Measurements from ENCODE around the gene DNAH10. TPM values are rescaled to one million over a fixed set of nuclear protein-coding genes. Genes with fewer than 3 reads are reported as not detected.

Gene DNAH10
- total and polyA plus RNA-seq, 2 of the 13 experiments (the other 11 are each of a cell fraction or from before 2014, with no cell fraction given), result 0.01 to 0.02 TPM

GRCh38 chr12:123879101-123879500 lies 117.0 kb downstream of the DNAH10 start (continued):
- TF ChIP-seq, protein P1, sequence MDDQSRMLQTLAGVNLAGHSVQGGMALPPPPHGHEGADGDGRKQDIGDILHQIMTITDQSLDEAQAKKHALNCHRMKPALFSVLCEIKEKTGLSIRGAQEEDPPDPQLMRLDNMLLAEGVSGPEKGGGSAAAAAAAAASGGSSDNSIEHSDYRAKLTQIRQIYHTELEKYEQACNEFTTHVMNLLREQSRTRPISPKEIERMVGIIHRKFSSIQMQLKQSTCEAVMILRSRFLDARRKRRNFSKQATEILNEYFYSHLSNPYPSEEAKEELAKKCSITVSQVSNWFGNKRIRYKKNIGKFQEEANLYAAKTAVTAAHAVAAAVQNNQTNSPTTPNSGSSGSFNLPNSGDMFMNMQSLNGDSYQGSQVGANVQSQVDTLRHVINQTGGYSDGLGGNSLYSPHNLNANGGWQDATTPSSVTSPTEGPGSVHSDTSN (CRISPR knock-in tag; IDR thresholded peaks at IDR 0.05; ENCODE audit: borderline replicate concordance), result no peak
- no peak for TF ChIP-seq MEF2D (CRISPR knock-in tag; IDR thresholded peaks at IDR 0.05)

DNA sequence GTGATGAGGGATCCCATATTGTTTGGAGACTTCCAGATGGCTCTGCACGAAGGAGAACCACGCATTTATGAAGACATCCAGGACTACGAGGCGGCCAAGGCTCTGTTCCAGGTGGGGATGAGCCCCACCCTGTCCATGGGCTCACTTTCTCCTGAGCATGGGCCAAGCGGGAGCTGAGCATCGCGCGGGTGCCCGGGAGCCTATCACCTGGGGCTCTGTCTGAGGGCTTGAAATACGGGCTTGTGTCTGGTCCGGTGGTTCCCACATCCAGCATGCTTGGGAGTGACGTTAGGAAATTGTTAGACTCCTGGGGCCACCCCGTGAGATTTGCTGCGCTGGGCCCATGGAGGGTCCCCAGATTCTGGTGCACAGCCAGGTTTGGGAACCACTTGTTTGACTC lies 117.6 kb downstream of the DNAH10 start:
- no peak for TF ChIP-seq ZNF800 (CRISPR knock-in tag; IDR thresholded peaks at IDR 0.05)
- no peaks in the 10 kb centered on the region for H4K20me1 ChIP-seq (ENCODE audit: insufficient read depth, low read length)
- 48% methylated on average over 4 of the region's 14 CpGs for WGBS (ENCODE audit: low lambda C conversion rate)
- ChIA-PET POLR2A (no interaction called here), CTCF (ENCODE audit: low intra/inter-chr PET ratio, low total read pairs) (no interaction called here)
- no peaks in the 10 kb centered on the region for H3K36me3 ChIP-seq (replicated peaks in 1 of 2; ENCODE audit: control insufficient read depth in 1 of 2, insufficient read depth in 2 of 2, low read length in 2 of 2)
- H3K4me3 ChIP-seq (replicated peaks in 1 of 3; ENCODE audit: insufficient read depth in 1 of 3, low read depth in 2 of 3, low read length in 3 of 3), result no peak overlapping the region
- no peaks in the 10 kb centered on the region for H3K9me3 ChIP-seq (ENCODE audit: low read length)
- H3K27ac ChIP-seq (ENCODE audit: extremely low read length, insufficient read depth, low read length), result no peak overlapping the region
- no peak overlapping the region for H3K9ac ChIP-seq (ENCODE audit: insufficient read depth, low read depth, low read length)
- DNase-seq (ENCODE audit: low spot score) (no peak), ATAC-seq (no peak), FAIRE-seq (no peak)
- H3K4me1 ChIP-seq (ENCODE audit: insufficient read depth, low read length), result no peaks in the 10 kb centered on the region
- no peak overlapping the region for H2AFZ ChIP-seq (ENCODE audit: low read length)
- H3K4me2 ChIP-seq (ENCODE audit: low read depth, low read length), result no peak overlapping the region
- H3K27me3 ChIP-seq (ENCODE audit: control insufficient read depth in 1 of 2, insufficient read depth in 2 of 2, low read length in 2 of 2), result peaks cover 4 to 63% of the 10 kb centered on the region in 2 experiments; a peak in 3 of 5 replicates
- in situ Hi-C loops (cut with HindIII; ENCODE audit: extremely low pct_ligation_motif_present, low pct_unique_long_range_greater_than_20kb), result no loop called here
- H3K79me2 ChIP-seq (ENCODE audit: insufficient read depth, low read length), result no peaks in the 10 kb centered on the region
- BruUV-seq (replicated peaks), result no TSS peak
- intact Hi-C loops (cut with micrococcal nuclease; ENCODE audit: unreplicated experiment), result no loop called here
